ENCODE measurements around the gene PRDM16. TPM values are rescaled to one million over a fixed set of nuclear protein-coding genes. Genes with fewer than 3 reads are reported as not detected.

Gene PRDM16
- total and polyA plus RNA-seq, 2 of the 13 experiments (the other 11 are each of a cell fraction or from before 2014, with no cell fraction given), result 0.15 to 0.81 TPM

DNA sequence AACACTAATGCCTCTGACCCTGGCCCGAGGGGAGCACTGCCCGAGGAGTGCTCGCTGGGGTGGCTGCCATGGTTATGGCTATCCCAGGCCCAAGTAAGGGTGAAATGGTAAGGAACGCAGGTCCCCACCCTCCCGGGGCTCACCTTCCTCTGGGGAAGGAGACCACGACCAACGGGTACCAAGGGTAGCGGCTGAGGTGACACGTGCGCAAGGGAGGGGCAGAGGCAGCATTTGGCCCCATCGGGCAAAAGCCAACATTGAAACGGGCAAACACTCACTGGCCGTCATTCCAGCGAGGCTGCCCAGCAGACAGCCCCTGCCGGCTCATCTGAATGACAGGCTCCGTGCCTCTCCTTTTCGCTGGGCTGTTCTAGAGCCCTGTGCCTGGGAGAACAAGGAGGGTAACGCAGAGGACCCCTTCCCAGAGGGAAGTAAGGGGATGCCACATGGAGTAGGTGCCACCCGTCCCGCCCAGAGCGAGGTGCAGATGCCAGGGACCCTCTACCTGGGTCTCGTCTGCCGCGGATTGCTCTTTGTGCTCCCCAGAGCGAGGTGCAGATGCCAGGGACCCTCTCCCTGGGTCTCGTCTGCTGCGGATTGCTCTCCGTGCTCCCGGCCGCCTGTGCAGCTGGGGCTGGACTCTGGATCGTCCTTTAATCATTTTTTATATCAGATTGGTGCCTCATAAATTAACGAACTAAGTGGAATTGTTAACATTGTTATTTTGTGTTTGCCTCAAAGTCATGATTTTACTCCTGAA is 31.5 kb upstream of the PRDM16 start:
- H3K4me3 ChIP-seq (replicated peaks in 1 of 3; ENCODE audit: insufficient read depth in 1 of 3, low read depth in 2 of 3, low read length in 3 of 3), result no peak overlapping the region
- H2AFZ ChIP-seq (ENCODE audit: low read length), result no peak overlapping the region
- no TSS peak for BruUV-seq (replicated peaks)
- FAIRE-seq (no peak), ATAC-seq (no peak), DNase-seq (ENCODE audit: low spot score) (no peak)
- H3K9ac ChIP-seq (ENCODE audit: insufficient read depth, low read depth, low read length), result no peak overlapping the region
- no peaks in the 10 kb centered on the region for H3K36me3 ChIP-seq (replicated peaks in 1 of 2; ENCODE audit: control insufficient read depth in 1 of 2, insufficient read depth in 2 of 2, low read length in 2 of 2)
- H3K9me3 ChIP-seq (ENCODE audit: low read length), result no peaks in the 10 kb centered on the region
- POLR2A ChIA-PET, result no interaction called here
- in situ Hi-C loops (cut with HindIII; ENCODE audit: extremely low pct_ligation_motif_present, low pct_unique_long_range_greater_than_20kb) (no loop called here), intact Hi-C loops (cut with micrococcal nuclease; ENCODE audit: unreplicated experiment) (no loop called here)
- H4K20me1 ChIP-seq (ENCODE audit: insufficient read depth, low read length), result 0 out of 2 replicates have a peak, but pooled peaks cover 4% of the 10 kb centered on the region
- H3K79me2 ChIP-seq (ENCODE audit: insufficient read depth, low read length), result no peaks in the 10 kb centered on the region
- H3K27me3 ChIP-seq (ENCODE audit: control insufficient read depth in 1 of 2, insufficient read depth in 2 of 2, low read length in 2 of 2), result peaks cover 15 to 83% of the 10 kb centered on the region in 2 experiments; a peak in 4 of 5 replicates
- no peaks in the 10 kb centered on the region for H3K4me1 ChIP-seq (ENCODE audit: insufficient read depth, low read length)
- no peak overlapping the region for H3K4me2 ChIP-seq (ENCODE audit: low read depth, low read length)
- CTCF ChIA-PET (ENCODE audit: low intra/inter-chr PET ratio, low total read pairs), result no interaction called here
- WGBS (ENCODE audit: low lambda C conversion rate), result 15% methylated on average over 10 of the region's 32 CpGs
- H3K27ac ChIP-seq (ENCODE audit: extremely low read length, insufficient read depth, low read length), result no peak overlapping the region
- TF ChIP-seq ZNF746 (CRISPR knock-in tag; IDR thresholded peaks at IDR 0.05) (no peak), BCL3 (CRISPR knock-in tag; IDR thresholded peaks at IDR 0.05) (no peak), ZNF674 (CRISPR knock-in tag; IDR thresholded peaks at IDR 0.05; ENCODE audit: low read depth) (no peak), DMTF1 (CRISPR knock-in tag; IDR thresholded peaks at IDR 0.05) (no peak), ZNF740 (CRISPR knock-in tag; IDR thresholded peaks at IDR 0.05) (no peak), ZBTB7B (CRISPR knock-in tag; IDR thresholded peaks at IDR 0.05) (no peak), ARNTL (CRISPR knock-in tag; IDR thresholded peaks at IDR 0.05) (no peak), EEA1 (CRISPR knock-in tag; IDR thresholded peaks at IDR 0.05; ENCODE audit: borderline replicate concordance) (no peak)
- TF ChIP-seq, protein P1, sequence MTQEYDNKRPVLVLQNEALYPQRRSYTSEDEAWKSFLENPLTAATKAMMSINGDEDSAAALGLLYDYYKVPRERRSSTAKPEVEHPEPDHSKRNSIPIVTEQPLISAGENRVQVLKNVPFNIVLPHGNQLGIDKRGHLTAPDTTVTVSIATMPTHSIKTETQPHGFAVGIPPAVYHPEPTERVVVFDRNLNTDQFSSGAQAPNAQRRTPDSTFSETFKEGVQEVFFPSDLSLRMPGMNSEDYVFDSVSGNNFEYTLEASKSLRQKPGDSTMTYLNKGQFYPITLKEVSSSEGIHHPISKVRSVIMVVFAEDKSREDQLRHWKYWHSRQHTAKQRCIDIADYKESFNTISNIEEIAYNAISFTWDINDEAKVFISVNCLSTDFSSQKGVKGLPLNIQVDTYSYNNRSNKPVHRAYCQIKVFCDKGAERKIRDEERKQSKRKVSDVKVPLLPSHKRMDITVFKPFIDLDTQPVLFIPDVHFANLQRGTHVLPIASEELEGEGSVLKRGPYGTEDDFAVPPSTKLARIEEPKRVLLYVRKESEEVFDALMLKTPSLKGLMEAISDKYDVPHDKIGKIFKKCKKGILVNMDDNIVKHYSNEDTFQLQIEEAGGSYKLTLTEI (CRISPR knock-in tag; conservative IDR thresholded peaks at IDR 0.05), result no peak
- TF ChIP-seq, protein P2, sequence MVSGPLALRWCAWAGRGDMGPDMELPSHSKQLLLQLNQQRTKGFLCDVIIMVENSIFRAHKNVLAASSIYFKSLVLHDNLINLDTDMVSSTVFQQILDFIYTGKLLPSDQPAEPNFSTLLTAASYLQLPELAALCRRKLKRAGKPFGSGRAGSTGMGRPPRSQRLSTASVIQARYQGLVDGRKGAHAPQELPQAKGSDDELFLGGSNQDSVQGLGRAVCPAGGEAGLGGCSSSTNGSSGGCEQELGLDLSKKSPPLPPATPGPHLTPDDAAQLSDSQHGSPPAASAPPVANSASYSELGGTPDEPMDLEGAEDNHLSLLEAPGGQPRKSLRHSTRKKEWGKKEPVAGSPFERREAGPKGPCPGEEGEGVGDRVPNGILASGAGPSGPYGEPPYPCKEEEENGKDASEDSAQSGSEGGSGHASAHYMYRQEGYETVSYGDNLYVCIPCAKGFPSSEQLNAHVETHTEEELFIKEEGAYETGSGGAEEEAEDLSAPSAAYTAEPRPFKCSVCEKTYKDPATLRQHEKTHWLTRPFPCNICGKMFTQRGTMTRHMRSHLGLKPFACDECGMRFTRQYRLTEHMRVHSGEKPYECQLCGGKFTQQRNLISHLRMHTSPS (CRISPR knock-in tag; IDR thresholded peaks at IDR 0.05; ENCODE audit: low read depth), result no peak
- TF ChIP-seq, protein P3, sequence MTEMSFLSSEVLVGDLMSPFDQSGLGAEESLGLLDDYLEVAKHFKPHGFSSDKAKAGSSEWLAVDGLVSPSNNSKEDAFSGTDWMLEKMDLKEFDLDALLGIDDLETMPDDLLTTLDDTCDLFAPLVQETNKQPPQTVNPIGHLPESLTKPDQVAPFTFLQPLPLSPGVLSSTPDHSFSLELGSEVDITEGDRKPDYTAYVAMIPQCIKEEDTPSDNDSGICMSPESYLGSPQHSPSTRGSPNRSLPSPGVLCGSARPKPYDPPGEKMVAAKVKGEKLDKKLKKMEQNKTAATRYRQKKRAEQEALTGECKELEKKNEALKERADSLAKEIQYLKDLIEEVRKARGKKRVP (CRISPR knock-in tag; IDR thresholded peaks at IDR 0.05), result no peak
- TF ChIP-seq, protein P4, sequence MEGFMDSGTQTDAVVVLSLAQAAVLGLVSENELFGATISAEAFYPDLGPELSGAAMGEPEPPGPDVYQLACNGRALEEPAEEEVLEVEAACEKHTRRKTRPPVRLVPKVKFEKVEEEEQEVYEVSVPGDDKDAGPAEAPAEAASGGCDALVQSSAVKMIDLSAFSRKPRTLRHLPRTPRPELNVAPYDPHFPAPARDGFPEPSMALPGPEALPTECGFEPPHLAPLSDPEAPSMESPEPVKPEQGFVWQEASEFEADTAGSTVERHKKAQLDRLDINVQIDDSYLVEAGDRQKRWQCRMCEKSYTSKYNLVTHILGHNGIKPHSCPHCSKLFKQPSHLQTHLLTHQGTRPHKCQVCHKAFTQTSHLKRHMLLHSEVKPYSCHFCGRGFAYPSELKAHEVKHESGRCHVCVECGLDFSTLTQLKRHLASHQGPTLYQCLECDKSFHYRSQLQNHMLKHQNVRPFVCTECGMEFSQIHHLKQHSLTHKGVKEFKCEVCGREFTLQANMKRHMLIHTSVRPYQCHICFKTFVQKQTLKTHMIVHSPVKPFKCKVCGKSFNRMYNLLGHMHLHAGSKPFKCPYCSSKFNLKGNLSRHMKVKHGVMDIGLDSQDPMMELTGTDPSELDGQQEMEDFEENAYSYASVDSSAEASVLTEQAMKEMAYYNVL (CRISPR knock-in tag; IDR thresholded peaks at IDR 0.05; ENCODE audit: borderline replicate concordance), result no peak
